ENCODE results near the gene DIDO1. TPM values are rescaled to one million over a fixed set of nuclear protein-coding genes. Genes with fewer than 3 reads are reported as not detected.

The DIDO1 gene
- total RNA-seq, 1 experiment from 2014 or later: 85.9 TPM

- no peak overlapping the region for H3K23ac ChIP-seq (ENCODE audit: insufficient read length, low read depth, low read length)
Observed at GRCh38 chr20:62900052-62900691, 26.1 kb downstream of the DIDO1 start.

More at GRCh38 chr20:62900052-62900691, 26.1 kb downstream of the DIDO1 start:
- no CpG with 5 or more reads among the region's 11 CpGs for WGBS (ENCODE audit: extremely low coverage, insufficient read length, low lambda C conversion rate)
- Mint-ChIP-seq H3K4me1 (peaks cover 32 to 37% of the 10 kb centered on the region in 2 experiments), H3K36me3 (ENCODE audit: insufficient read depth in 1 of 3, low read depth in 3 of 3) (peaks cover 28 to 56% (median 33%) of the 10 kb centered on the region in 3 experiments), H3K9me3 (no peaks in the 10 kb centered on the region; a peak in 1 of 5 replicates), H3K27ac (peak overlapping the region; percentile 78 to 91 (median 89); a peak in 5 of 7 replicates), H3K4me3 (peak overlapping the region; percentile 49 to 74), H3K27me3 (ENCODE audit: low read depth) (no peaks in the 10 kb centered on the region)
- H3T11ph ChIP-seq (ENCODE audit: low read length): no peak overlapping the region
- no peak overlapping the region for H2AFZ ChIP-seq (ENCODE audit: low read length)
- H3K4me2 ChIP-seq (ENCODE audit: insufficient read depth, insufficient read length, low read length): no peak overlapping the region
- TF ChIP-seq CTCF (conservative IDR thresholded peaks at IDR 0.05): peak; percentile 84
- no peak overlapping the region for H3K4ac ChIP-seq (ENCODE audit: low read depth, low read length)
- no peak overlapping the region for H4K5ac ChIP-seq (ENCODE audit: insufficient read length, low read depth, low read length)
- no peak overlapping the region for H3K56ac ChIP-seq (ENCODE audit: insufficient read length, low read depth, low read length)
- no peak overlapping the region for H4K8ac ChIP-seq (replicated peaks; ENCODE audit: insufficient read length, low read depth, low read length)
- H2BK5ac ChIP-seq (ENCODE audit: insufficient read length, low read length): no peak overlapping the region
- no peak overlapping the region for H3K9ac ChIP-seq (ENCODE audit: extremely low read depth, insufficient read length, low read length)
- no peaks in the 10 kb centered on the region for H3K27me3 ChIP-seq (ENCODE audit: insufficient read depth, low read length)
- H3K18ac ChIP-seq (ENCODE audit: insufficient read length, low read depth, low read length): no peak overlapping the region
- H2BK12ac ChIP-seq (ENCODE audit: insufficient read length, low read depth, low read length): no peak overlapping the region
- H3K4me1 ChIP-seq (ENCODE audit: insufficient read depth, low read length): no peaks in the 10 kb centered on the region; the same call in 1 of the 2 replicates
- no peak overlapping the region for H4K91ac ChIP-seq (ENCODE audit: insufficient read length, low read depth, low read length)
- no peak overlapping the region for H2BK120ac ChIP-seq (ENCODE audit: low read depth, low read length, poor library complexity, severe bottlenecking)
- H3K14ac ChIP-seq (ENCODE audit: insufficient read depth, low read length): no peak overlapping the region
- H3K9me3 ChIP-seq (ENCODE audit: control insufficient read depth, low read depth, low read length): no peaks in the 10 kb centered on the region
- H2AK5ac ChIP-seq (ENCODE audit: insufficient read length, low read length): no peak overlapping the region
- peak overlapping the region; percentile 17 for H3K27ac ChIP-seq (ENCODE audit: insufficient read length, low read depth, low read length)
- no peaks in the 10 kb centered on the region for H3K79me1 ChIP-seq (ENCODE audit: insufficient read depth, low read depth, low read length, poor library complexity, severe bottlenecking)
- no peaks in the 10 kb centered on the region for H3K79me2 ChIP-seq (ENCODE audit: insufficient read depth, low read length)
- no peak overlapping the region for H2BK15ac ChIP-seq (ENCODE audit: low read depth, low read length)
- no peaks in the 10 kb centered on the region for H4K20me1 ChIP-seq (ENCODE audit: control insufficient read depth, insufficient read depth, insufficient read length)
- no peak overlapping the region for H2BK20ac ChIP-seq (ENCODE audit: low read depth, low read length, poor library complexity, severe bottlenecking)
- no peaks in the 10 kb centered on the region for H3K23me2 ChIP-seq (ENCODE audit: insufficient read length, low read depth, low read length, poor library complexity, severe bottlenecking)
- DNase-seq: peak; percentile 93
